Measurements from ENCODE around the gene SKIC3.

- no peak for TF ChIP-seq RAD21 (IDR thresholded peaks at IDR 0.05)
- TF ChIP-seq TAF1 (conservative IDR thresholded peaks at IDR 0.05): no peak
- no peak for TF ChIP-seq CTCF (IDR thresholded peaks at IDR 0.05; ENCODE audit: low read depth, low read length, missing input control)
- TF ChIP-seq REST (IDR thresholded peaks at IDR 0.05): no peak
- no peak for TF ChIP-seq YY1 (IDR thresholded peaks at IDR 0.05)
- TF ChIP-seq FOXA1 (IDR thresholded peaks at IDR 0.05): no peak
- no peak for TF ChIP-seq JUND (IDR thresholded peaks at IDR 0.05)
- TF ChIP-seq MAX (IDR thresholded peaks at IDR 0.05): no peak
- no peak for TF ChIP-seq EGR1 (IDR thresholded peaks at IDR 0.05; ENCODE audit: low read depth in 2 of 2)
- no peak for TF ChIP-seq ZBTB33 (IDR thresholded peaks at IDR 0.05)
- TF ChIP-seq RXRA (IDR thresholded peaks at IDR 0.05): no peak
- TF ChIP-seq ATF3 (IDR thresholded peaks at IDR 0.05): no peak
- no peak for TF ChIP-seq GABPA (IDR thresholded peaks at IDR 0.05 in 1 of 2, conservative IDR thresholded peaks at IDR 0.05 in 1 of 2)
- no peak for TF ChIP-seq SP1 (IDR thresholded peaks at IDR 0.05)
Measured at GRCh38 chr5:95572016-95572415, 17.2 kb upstream of the SKIC3 start.
